Caco-2 (cell line): ENCODE measurements around the gene CYP4F3. TPM values are rescaled to one million over a fixed set of nuclear protein-coding genes. Genes with fewer than 3 reads are reported as not detected.

ENCODE experiments used
- BruUV-seq: library from RNA; stranded (reverse); fragments of 400-500 nt; replicated peaks from 2 replicates; lab custom pipeline; 2021; lab: Mats Ljungman, UMichigan
- CTCF ChIA-PET: fragments of 300-600 bp; sonication (Branson Sonifier 250); formaldehyde crosslinking; loops from one replicate; lab custom pipeline; 2022; ENCODE audit warnings: antibody characterized with exemption; lab: Charles Lee
- POLR2A ChIA-PET: fragments of 300-600 bp; sonication (Branson Sonifier 250); formaldehyde crosslinking; loops from one replicate; lab custom pipeline; 2022; ENCODE audit warnings: antibody characterized with exemption; lab: Charles Lee
- DNase-seq, 2 experiments: peaks; one replicate each; pipeline versions ENCODE4 v3.0.0 to v3.0.0-alpha.2; 2020 to 2022
- H3K27me3 ChIP-seq: replicated peaks from 2 replicates; pipeline ENCODE4 v1.6.0; 2011; ENCODE audit warnings: low read length; ENCODE audit not compliant: control insufficient read depth, insufficient read depth
- H3K36me3 ChIP-seq: 2 replicates; pipeline ENCODE4 v1.5.1; 2011; ENCODE audit warnings: low read length; ENCODE audit not compliant: control insufficient read depth, insufficient read depth
- H3K4me1 ChIP-seq: fragments of 250-450 bp; sonication (Bioruptor Pico); 2 replicates; pipeline ENCODE4 v1.5.1; 2020; ENCODE audit warnings: mild to moderate bottlenecking
- H3K4me3 ChIP-seq: 2 replicates; pipeline ENCODE4 v1.5.1; 2011; ENCODE audit warnings: low read depth, mild to moderate bottlenecking, control low read depth, low read length
- H3K9me3 ChIP-seq: fragments of 250-450 bp; sonication (Bioruptor Pico); 2 replicates; pipeline ENCODE4 v1.5.1; 2020; ENCODE audit warnings: mild to moderate bottlenecking, moderate library complexity
- H3K27ac Mint-ChIP-seq: one replicate; pipeline ENCODE4 v1.8.0; 2022; ENCODE audit warnings: mixed read lengths; ENCODE audit not compliant: unreplicated experiment
- H3K27me3 Mint-ChIP-seq: one replicate; pipeline ENCODE4 v1.8.0; 2022; ENCODE audit warnings: mixed read lengths; ENCODE audit not compliant: insufficient read depth, unreplicated experiment
- H3K36me3 Mint-ChIP-seq: one replicate; pipeline ENCODE4 v1.8.0; 2022; ENCODE audit warnings: mild to moderate bottlenecking, mixed read lengths; ENCODE audit not compliant: insufficient read depth, unreplicated experiment
- H3K4me1 Mint-ChIP-seq: one replicate; pipeline ENCODE4 v1.8.0; 2022; ENCODE audit warnings: low read depth, mixed read lengths; ENCODE audit not compliant: unreplicated experiment
- H3K4me3 Mint-ChIP-seq: one replicate; pipeline ENCODE4 v1.8.0; 2022; ENCODE audit warnings: mild to moderate bottlenecking, moderate library complexity, mixed read lengths; ENCODE audit not compliant: unreplicated experiment
- H3K9me3 Mint-ChIP-seq: one replicate; pipeline ENCODE4 v1.8.0; 2022; ENCODE audit warnings: mixed read lengths; ENCODE audit not compliant: unreplicated experiment
- CTCF ChIP-seq, 2 experiments: fragments of 200-600 bp in 1 of 2; IDR thresholded peaks; 1 replicate in 1 of 2; 2 replicates in 1 of 2; pipeline versions ENCODE4 v1.5.1 to v1.8.0; 2011 to 2022; ENCODE audit warnings: antibody characterized with exemption in 1 of 2, control low read depth in 1 of 2, inconsistent platforms in 1 of 2, low read depth in 1 of 2, low read length in 1 of 2, mild to moderate bottlenecking in 1 of 2, moderate library complexity in 1 of 2; ENCODE audit not compliant: insufficient read depth in 1 of 2, severe bottlenecking in 1 of 2, unreplicated experiment in 1 of 2
- intact Hi-C: fragments of 100-400 bp; cut with micrococcal nuclease; formaldehyde crosslinking; loops from one replicate; pipeline ENCODE4 v1.10.0; 2022; ENCODE audit not compliant: unreplicated experiment
- total RNA-seq: library from RNA; stranded (reverse); gene quantifications from 2 replicates; pipeline ENCODE4 v1.2.3, GENCODE V29; 2022

The CYP4F3 gene
- total RNA-seq, 1 experiment from 2014 or later: 0.93 TPM

DNA sequence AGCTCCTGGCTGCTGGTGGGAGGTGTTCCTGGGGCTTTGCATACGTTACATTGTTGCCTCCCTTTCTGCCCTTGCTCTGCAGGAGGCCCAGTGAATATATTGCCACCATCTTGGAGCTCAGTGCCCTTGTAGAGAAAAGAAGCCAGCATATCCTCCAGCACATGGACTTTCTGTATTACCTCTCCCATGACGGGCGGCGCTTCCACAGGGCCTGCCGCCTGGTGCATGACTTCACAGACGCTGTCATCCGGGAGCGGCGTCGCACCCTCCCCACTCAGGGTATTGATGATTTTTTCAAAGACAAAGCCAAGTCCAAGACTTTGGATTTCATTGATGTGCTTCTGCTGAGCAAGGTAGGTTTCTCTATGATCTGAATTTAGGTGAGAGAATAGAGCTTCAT is 42.7 kb downstream of the CYP4F3 start:
- Histone ChIP-seq H3K4me3 (no peak overlapping the region), H3K9me3 (peaks cover 2% of the 10 kb centered on the region; the same call in 1 of the 2 replicates), H3K36me3 (no peaks in the 10 kb centered on the region), H3K4me1 (no peaks in the 10 kb centered on the region), H3K27me3 (no peaks in the 10 kb centered on the region)
- no peak overlapping the region for H3K4me3 Mint-ChIP-seq
- intact Hi-C loops: no loop called here
- H3K27ac Mint-ChIP-seq: no peak overlapping the region
- peaks cover 4% of the 10 kb centered on the region for H3K27me3 Mint-ChIP-seq
- POLR2A ChIA-PET: no interaction called here
- no peak for TF ChIP-seq CTCF (IDR thresholded peaks at IDR 0.05; ENCODE audit: insufficient read depth in 1 of 2, low read depth in 1 of 2, low read length in 1 of 2, severe bottlenecking in 1 of 2, unreplicated experiment in 1 of 2)
- BruUV-seq: no TSS peak
- H3K9me3 Mint-ChIP-seq: no peaks in the 10 kb centered on the region
- no peak for DNase-seq
- no peaks in the 10 kb centered on the region for H3K4me1 Mint-ChIP-seq
- CTCF ChIA-PET: no interaction called here
- no peaks in the 10 kb centered on the region for H3K36me3 Mint-ChIP-seq

- Histone ChIP-seq H3K4me3 (no peak overlapping the region), H3K27me3 (no peaks in the 10 kb centered on the region), H3K9me3 (peaks cover 5% of the 10 kb centered on the region; the same call in 1 of the 2 replicates), H3K36me3 (no peaks in the 10 kb centered on the region), H3K4me1 (no peaks in the 10 kb centered on the region)
- Mint-ChIP-seq H3K36me3 (no peaks in the 10 kb centered on the region), H3K4me1 (no peaks in the 10 kb centered on the region), H3K4me3 (no peak overlapping the region), H3K27me3 (peaks cover 4% of the 10 kb centered on the region), H3K9me3 (no peaks in the 10 kb centered on the region), H3K27ac (no peak overlapping the region)
- intact Hi-C loops: no loop called here
- no TSS peak for BruUV-seq
- ChIA-PET POLR2A (no interaction called here), CTCF (no interaction called here)
- TF ChIP-seq CTCF (IDR thresholded peaks at IDR 0.05; ENCODE audit: insufficient read depth in 1 of 2, low read depth in 1 of 2, low read length in 1 of 2, severe bottlenecking in 1 of 2, unreplicated experiment in 1 of 2): no peak
- peak in 1 of 2 experiments; percentile 45 for DNase-seq
Measured at GRCh38 chr19:15684828-15685227, 44.1 kb downstream of the CYP4F3 start.

- no peak overlapping the region for H3K27ac Mint-ChIP-seq
- H3K4me1 Mint-ChIP-seq: no peaks in the 10 kb centered on the region
Measured at GRCh38 chr19:15696654-15697194, 56.0 kb downstream of the CYP4F3 start.

More at GRCh38 chr19:15696654-15697194, 56.0 kb downstream of the CYP4F3 start:
- intact Hi-C loops: no loop called here
- no peak for TF ChIP-seq CTCF (IDR thresholded peaks at IDR 0.05; ENCODE audit: insufficient read depth in 1 of 2, low read depth in 1 of 2, low read length in 1 of 2, severe bottlenecking in 1 of 2, unreplicated experiment in 1 of 2)
- Histone ChIP-seq H3K27me3 (no peaks in the 10 kb centered on the region), H3K36me3 (no peaks in the 10 kb centered on the region), H3K4me3 (no peak overlapping the region), H3K4me1 (no peaks in the 10 kb centered on the region), H3K9me3 (no peaks in the 10 kb centered on the region)
- no peaks in the 10 kb centered on the region for H3K27me3 Mint-ChIP-seq
- BruUV-seq: no TSS peak
- ChIA-PET CTCF (no interaction called here), POLR2A (no interaction called here)
- no peak for DNase-seq
- no peaks in the 10 kb centered on the region for H3K36me3 Mint-ChIP-seq
- H3K9me3 Mint-ChIP-seq: no peaks in the 10 kb centered on the region
- no peak overlapping the region for H3K4me3 Mint-ChIP-seq
